Skeletal muscle satellite cell (primary cell): ENCODE data around the gene PIEZO2.

Experiments used
- H3K27me3 ChIP-seq: 2 replicates; pipeline ENCODE4 v1.7.0; 2013; ENCODE audit warnings: low read length; ENCODE audit not compliant: control insufficient read depth, insufficient read depth
- H3K36me3 ChIP-seq: 2 replicates; pipeline ENCODE4 v1.7.0; 2013; ENCODE audit warnings: mild to moderate bottlenecking, control low read depth, low read length; ENCODE audit not compliant: insufficient read depth
- H3K4me1 ChIP-seq: 2 replicates; pipeline ENCODE4 v1.7.0; 2013; ENCODE audit warnings: low read length; ENCODE audit not compliant: control insufficient read depth, insufficient read depth
- H3K4me2 ChIP-seq: 2 replicates; pipeline ENCODE4 v1.7.0; 2013; ENCODE audit warnings: mild to moderate bottlenecking, low read length
- H3K4me3 ChIP-seq: 2 replicates; pipeline ENCODE4 v1.7.0; 2013; ENCODE audit warnings: low read length
- H3K9ac ChIP-seq: 2 replicates; pipeline ENCODE4 v1.7.0; 2013; ENCODE audit warnings: mild to moderate bottlenecking, low read depth, low read length, moderate library complexity
- H3K9me3 ChIP-seq: replicated peaks from 2 replicates; pipeline ENCODE4 v1.7.0; 2013; ENCODE audit warnings: mild to moderate bottlenecking, control low read depth, low read length

PIEZO2 gene

DNA sequence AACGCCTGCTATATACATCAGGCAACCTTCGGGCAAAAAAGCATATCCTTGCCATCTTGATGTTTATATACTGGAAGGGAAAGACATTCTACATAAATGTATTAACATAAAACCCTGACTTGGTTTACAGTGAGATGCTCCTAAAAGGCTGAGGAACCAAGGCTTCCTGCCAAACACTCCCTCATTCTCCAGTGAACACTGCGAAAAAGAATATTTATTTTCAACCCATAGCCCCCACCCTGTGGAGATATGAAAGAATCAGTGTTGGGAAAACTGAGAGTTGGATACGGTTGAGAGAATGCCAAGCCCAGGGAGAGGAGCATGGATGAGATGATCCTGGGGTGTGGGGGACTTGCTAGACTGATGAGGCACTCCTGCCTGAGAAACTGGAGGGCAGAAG lies 94.9 kb downstream of the PIEZO2 start:
- no peak overlapping the region for H3K9ac ChIP-seq
- no peaks in the 10 kb centered on the region for H3K4me1 ChIP-seq

DNA sequence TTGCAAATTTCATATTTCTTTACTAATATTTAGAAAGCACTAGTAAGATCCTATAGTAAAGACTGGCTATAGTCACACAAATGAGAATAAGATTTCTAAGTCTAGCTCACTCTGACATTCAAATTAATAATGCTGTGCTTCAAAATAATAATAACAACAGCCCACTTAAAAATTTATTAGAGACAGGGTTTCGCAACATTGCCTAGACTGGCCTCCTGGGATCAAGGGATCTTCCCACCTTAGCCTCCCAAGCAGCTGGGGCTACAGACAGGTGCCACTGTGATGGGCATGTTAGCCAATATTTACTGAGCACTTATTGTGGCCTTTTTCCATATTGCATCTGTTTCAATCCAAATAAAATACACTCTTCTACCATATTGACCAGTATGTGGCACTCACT lies 96.1 kb downstream of the PIEZO2 start:
- Histone ChIP-seq H3K36me3 (no peaks in the 10 kb centered on the region), H3K4me1 (no peaks in the 10 kb centered on the region), H3K4me2 (no peak overlapping the region), H3K4me3 (no peak overlapping the region), H3K9ac (no peak overlapping the region), H3K9me3 (no peaks in the 10 kb centered on the region), H3K27me3 (no peaks in the 10 kb centered on the region)

More for the DNA sequence above, 94.9 kb downstream of the PIEZO2 start:
- Histone ChIP-seq H3K4me3 (no peak overlapping the region), H3K27me3 (no peaks in the 10 kb centered on the region), H3K36me3 (no peaks in the 10 kb centered on the region), H3K9me3 (no peaks in the 10 kb centered on the region), H3K4me2 (no peak overlapping the region)

DNA sequence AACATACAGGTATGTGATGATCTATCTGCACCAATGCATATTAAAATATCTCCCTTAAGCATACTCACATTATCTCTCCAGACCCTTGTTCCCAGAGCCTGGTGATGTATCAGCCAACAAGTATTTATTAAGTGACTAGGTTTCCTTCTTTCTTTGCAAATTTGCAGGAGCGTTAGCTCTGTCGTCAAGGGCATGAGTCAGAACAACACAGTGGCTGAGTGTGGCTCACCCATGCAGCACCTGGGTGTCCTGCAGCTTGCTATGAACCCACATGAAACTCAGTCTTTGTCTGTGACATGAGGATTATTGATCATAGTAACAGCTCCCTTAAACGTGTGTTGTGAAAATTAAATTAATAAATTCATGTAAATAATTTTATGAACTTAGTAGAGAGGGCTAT lies 96.6 kb downstream of the PIEZO2 start:
- no peak overlapping the region for H3K4me3 ChIP-seq
- no peaks in the 10 kb centered on the region for H3K4me1 ChIP-seq
- H3K4me2 ChIP-seq = no peak overlapping the region
- H3K9ac ChIP-seq = no peak overlapping the region
- no peaks in the 10 kb centered on the region for H3K27me3 ChIP-seq
- no peaks in the 10 kb centered on the region for H3K36me3 ChIP-seq
- H3K9me3 ChIP-seq = no peaks in the 10 kb centered on the region

DNA sequence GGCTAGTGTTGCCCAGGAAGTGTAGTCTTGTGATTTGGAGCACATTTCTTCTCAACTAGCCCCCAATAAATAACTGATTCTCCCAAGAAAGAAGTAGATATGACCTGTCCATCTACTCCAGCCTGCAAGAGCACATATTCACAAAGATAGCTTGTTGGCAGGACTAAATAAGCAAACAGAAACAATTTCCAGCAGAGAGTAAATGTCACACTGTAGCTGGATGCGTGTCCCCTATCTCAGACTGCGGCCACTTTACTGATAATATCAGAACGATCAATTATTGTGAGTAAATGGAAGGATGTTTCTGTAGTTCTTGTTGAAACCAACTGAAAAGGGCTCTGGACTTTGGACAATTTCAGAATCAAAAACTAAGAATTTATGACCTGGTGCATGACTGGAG lies 97.9 kb downstream of the PIEZO2 start:
- no peaks in the 10 kb centered on the region for H3K9me3 ChIP-seq
- no peaks in the 10 kb centered on the region for H3K36me3 ChIP-seq
- H3K4me1 ChIP-seq = peaks cover 3% of the 10 kb centered on the region
- no peak overlapping the region for H3K9ac ChIP-seq
- no peak overlapping the region for H3K4me3 ChIP-seq
- no peaks in the 10 kb centered on the region for H3K27me3 ChIP-seq
- no peak overlapping the region for H3K4me2 ChIP-seq

DNA sequence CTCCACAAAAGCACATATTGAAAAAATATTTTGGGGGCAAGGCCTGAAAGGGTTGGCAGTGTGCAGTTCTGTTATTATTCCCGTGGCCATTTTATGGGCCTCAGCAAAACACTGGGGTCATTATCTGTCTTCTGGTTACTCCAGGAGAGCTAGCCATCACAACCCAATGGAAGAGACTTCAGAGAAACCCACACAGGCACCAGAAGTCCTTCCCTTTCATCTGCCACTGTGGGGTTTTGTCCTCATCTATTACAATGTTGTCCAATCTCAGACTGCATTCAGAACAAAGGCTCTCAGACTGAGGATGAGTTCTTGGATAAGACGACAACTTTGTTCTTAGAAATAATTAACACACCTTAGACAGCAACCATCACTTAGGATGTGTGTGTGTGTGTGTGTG lies 98.4 kb downstream of the PIEZO2 start:
- H3K9ac ChIP-seq = no peak overlapping the region
- peaks cover 3% of the 10 kb centered on the region for H3K4me1 ChIP-seq
- no peaks in the 10 kb centered on the region for H3K27me3 ChIP-seq
- no peak overlapping the region for H3K4me2 ChIP-seq
- no peaks in the 10 kb centered on the region for H3K36me3 ChIP-seq
- no peaks in the 10 kb centered on the region for H3K9me3 ChIP-seq
- H3K4me3 ChIP-seq = no peak overlapping the region

DNA sequence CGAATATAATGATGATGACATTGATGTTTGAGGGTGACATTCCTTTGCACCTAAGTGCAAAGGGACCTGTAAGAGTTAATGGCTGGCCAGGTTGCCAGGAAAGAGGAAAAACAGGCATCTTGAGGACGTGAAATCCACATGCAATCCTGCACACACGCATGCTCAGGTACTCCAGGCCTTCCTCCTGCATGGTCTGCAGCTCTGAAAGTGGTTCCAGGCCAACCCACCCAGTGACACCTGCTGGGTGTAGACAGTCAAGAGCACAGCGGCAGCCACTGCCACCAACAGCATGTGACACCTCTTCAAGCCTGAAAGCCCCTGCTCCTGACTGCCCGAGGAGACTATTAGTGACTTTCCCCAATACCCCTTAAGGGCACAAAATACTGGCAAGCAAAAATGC lies 101.6 kb downstream of the PIEZO2 start:
- Histone ChIP-seq H3K4me2 (no peak overlapping the region), H3K4me3 (no peak overlapping the region), H3K9ac (no peak overlapping the region), H3K36me3 (no peaks in the 10 kb centered on the region), H3K4me1 (peaks cover 3% of the 10 kb centered on the region), H3K9me3 (no peaks in the 10 kb centered on the region), H3K27me3 (no peaks in the 10 kb centered on the region)

DNA sequence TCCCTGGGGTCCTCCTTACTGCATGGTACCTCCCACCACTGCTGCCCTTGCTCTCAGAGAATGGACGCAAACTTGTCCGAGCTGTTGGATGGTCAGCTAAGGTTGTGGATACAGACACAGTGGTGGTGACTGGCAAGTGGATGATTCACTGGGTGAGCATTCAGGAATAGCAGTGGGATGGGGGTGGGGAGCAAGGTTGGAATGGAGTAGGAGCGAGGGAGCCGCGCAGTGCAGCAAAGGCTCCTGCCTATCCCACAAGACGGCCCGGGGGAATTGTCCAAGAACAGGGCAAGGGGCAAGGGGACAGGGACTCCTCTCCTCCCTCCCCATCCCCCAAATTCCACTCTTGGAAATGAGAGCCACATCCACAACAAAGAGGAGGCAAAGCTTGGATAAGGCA lies 102.2 kb downstream of the PIEZO2 start:
- H3K4me2 ChIP-seq = no peak overlapping the region
- no peaks in the 10 kb centered on the region for H3K9me3 ChIP-seq
- H3K4me3 ChIP-seq = no peak overlapping the region
- H3K4me1 ChIP-seq = peaks cover 7% of the 10 kb centered on the region
- H3K9ac ChIP-seq = no peak overlapping the region
- no peaks in the 10 kb centered on the region for H3K27me3 ChIP-seq
- H3K36me3 ChIP-seq = no peaks in the 10 kb centered on the region

DNA sequence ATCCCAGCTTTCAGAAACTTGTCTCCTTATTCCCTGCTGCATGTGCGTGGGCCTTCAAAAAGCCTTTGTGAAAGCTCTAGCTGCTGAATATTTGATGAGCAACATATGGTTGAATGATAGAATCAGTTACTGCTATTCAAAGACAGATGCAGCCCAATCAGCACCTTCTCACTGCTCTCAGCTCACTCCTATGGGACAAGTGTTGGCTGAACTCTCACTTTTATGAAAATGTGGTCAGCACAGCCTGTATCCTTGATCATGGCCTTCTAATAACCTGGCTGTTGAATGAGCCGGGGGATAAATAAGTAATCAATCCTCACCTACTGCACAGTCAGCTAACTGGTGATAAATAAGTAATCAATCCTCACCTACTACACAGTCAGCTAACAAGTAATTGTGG lies 103.2 kb downstream of the PIEZO2 start:
- no peaks in the 10 kb centered on the region for H3K27me3 ChIP-seq
- no peak overlapping the region for H3K9ac ChIP-seq
- no peaks in the 10 kb centered on the region for H3K36me3 ChIP-seq

DNA sequence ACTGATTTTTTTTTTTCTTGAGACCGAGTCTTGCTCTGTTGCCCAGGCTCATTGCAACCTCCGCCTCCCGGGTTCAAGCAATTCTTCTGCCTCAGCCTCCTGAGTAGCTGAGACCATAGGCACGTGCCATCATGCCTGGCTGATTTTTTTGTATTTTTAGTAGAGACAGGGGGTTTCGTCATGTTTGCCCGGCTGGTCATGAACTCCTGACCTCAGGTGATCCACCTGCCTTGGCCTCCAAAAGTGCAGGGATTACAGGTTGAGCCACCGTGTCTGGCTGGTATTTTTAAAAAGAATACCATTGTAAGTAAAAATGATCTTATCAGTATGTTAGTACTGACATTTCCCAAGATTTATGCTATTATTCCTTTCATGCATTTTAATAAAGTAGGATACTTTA lies 105.7 kb downstream of the PIEZO2 start:
- Histone ChIP-seq H3K36me3 (no peaks in the 10 kb centered on the region), H3K4me1 (peaks cover 14% of the 10 kb centered on the region), H3K4me3 (no peak overlapping the region), H3K9ac (no peak overlapping the region), H3K4me2 (no peak overlapping the region), H3K9me3 (no peaks in the 10 kb centered on the region), H3K27me3 (peaks cover 3% of the 10 kb centered on the region)

More for the DNA sequence above, 103.2 kb downstream of the PIEZO2 start:
- Histone ChIP-seq H3K4me1 (peaks cover 11% of the 10 kb centered on the region), H3K4me2 (no peak overlapping the region), H3K9me3 (no peaks in the 10 kb centered on the region), H3K4me3 (no peak overlapping the region)

DNA sequence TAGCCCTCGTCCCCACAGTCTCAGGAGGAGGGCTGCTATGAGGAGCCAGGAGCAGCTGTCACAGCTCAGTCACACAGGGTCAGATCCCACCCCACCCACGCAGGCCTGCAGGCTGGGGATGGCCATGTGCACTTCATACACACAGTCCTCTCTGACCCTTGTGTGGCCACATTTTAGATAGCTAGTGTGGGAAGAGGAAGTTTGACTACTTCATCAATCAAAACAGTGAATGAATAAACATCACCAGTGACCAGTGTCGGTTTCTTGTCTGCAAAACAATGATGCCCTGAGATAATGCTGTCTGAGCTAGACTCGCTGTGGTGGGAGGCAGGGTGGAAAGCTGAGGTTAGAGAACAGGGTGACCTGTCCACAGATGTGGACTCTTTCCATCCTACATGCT lies 107.1 kb downstream of the PIEZO2 start:
- Histone ChIP-seq H3K36me3 (no peaks in the 10 kb centered on the region), H3K4me2 (no peak overlapping the region), H3K4me1 (peaks cover 14% of the 10 kb centered on the region), H3K4me3 (no peak overlapping the region), H3K9me3 (no peaks in the 10 kb centered on the region), H3K9ac (no peak overlapping the region), H3K27me3 (peaks cover 3% of the 10 kb centered on the region)

DNA sequence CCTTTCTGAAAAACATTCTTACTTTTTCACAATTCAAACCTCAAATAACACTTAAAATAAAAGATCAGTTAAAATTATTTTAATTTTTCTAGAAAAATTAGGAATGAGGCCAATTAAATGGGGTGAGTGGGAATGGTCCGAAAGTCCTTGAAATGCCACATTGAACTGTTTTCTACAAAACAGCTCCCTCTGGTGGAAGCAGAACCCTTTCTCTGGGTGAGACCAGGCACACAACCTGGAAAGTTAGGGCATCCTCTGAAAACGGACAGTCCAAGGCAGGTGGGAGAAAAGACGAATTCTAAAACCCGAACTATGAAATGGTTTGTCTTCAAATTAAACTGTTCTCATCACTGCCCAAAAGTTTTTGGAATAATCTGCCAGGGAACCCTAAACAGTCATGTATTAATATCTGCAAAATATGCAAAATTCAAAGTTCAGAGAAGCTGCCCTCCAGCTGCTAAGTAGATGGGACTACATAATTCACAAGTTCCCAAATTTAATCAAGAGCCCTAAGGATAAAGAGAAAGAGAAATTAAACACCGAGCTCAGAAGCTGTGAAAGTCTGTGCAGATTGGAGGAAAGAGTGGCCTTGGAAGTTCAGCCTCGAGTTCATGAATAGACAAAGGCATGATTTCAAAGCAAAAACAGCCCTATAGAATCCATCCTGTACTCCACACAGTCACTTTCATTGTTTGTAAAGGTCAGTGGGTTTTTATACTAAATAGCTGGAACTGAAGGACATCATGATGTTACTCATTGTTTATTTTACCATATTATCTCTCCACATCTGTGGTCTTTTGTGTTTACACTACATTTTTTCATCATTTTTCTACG lies 108.3 kb downstream of the PIEZO2 start:
- Histone ChIP-seq H3K4me1 (peaks cover 11% of the 10 kb centered on the region), H3K9ac (no peak overlapping the region), H3K4me3 (no peak overlapping the region), H3K36me3 (no peaks in the 10 kb centered on the region), H3K9me3 (no peaks in the 10 kb centered on the region), H3K27me3 (peaks cover 3% of the 10 kb centered on the region), H3K4me2 (no peak overlapping the region)

DNA sequence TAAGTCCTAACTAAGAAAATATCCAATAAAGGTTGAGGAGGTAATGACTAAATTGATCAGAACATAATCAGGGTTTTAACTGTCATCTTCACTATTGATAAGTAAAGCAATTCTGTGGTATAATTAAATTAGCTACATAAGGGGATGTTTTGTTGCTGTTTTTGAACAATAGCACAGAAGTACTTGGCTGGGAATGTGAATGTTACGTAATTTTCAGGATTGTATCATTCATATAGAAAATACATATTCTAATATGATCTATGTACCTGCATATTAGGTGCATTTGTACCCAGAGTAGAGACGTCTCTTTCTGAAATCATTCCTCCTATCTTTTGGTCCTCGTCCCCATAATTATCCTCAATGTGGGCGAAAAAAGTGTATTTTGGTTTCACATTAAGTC lies 109.0 kb downstream of the PIEZO2 start:
- Histone ChIP-seq H3K4me1 (peaks cover 11% of the 10 kb centered on the region), H3K9me3 (no peaks in the 10 kb centered on the region), H3K4me3 (no peak overlapping the region), H3K9ac (no peak overlapping the region), H3K4me2 (no peak overlapping the region), H3K36me3 (no peaks in the 10 kb centered on the region), H3K27me3 (peaks cover 3% of the 10 kb centered on the region)
